CD4-positive, alpha-beta T cell treated with Interleukin-15 for 1 hour (primary cell): Measurements from ENCODE around the gene KLF11.
A peak's percentile ranks its signal among the peaks of the same experiment; 100 is the strongest.

Experiments
- DNase-seq: peaks from one replicate; pipeline ENCODE4 v3.0.0-alpha.2; 2020

KLF11 gene

DNA sequence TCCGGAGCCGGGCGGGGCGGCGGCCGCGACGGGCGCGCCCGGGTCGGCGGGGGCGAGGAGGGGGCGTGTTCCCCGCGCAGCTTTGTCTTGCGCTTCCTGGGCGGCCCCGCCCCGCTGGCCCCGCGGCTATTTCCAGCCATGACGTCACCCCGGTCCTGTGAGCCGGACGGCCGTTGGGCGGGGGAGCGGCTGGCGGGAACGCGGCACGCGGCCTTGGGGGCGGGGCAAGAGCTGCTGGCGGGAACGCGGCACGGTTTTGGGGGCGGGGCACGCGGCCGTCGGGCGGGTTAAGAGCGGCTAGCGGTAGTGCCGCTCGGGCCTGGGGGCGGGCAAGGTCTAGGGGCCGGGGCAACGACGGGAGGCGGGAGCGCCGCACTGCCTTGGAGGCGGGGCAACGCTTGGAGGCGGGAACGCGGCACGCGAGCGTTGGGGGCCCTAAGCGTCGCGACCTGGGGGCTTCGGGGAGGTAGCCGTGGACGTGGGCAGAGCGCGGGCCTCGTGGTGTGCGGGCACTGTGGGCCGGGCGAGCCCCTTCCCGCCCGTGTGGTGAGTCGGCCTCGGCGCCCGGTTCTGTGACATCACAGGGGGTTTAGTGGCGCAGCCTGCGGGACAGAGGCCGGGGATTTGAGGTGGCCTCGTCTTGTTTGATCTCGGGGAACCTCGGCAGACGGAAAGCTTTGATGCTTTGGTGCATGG, 704 bp downstream of the KLF11 start:
- peak; percentile 95 for DNase-seq

DNA sequence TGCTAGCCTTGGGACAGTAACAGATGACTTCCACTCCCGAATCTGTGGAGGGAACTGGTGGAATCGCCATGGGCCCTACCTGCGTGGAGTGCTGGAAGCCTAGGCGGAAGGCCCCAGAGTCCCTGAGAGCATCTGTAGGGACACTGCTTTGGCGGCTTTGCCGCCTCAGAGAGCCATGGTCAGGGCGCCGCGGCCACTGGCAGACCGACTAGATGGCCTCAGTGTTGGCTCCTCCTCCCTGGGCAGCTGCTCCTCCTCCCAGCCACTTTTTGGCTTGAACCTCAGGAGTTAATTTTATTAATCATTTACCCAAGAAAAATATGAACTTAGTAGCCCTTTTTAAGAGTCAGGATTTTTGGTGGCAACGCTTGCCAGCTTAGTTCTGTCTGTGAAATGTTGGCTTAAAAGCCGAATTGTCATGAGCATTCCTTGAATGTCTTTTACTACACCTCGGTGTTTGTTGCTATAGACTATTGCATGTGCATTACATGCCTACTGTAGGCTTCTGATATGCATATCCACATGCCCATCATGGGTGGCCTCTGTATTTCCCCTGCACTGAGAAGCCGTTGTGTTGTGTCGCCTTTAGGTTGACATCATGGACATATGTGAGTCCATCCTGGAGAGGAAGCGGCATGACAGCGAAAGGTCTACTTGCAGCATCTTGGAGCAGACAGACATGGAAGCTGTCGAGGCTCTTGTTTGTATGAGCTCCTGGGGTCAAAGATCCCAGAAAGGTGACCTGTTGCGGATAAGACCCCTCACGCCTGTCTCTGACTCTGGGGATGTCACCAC, 2.4 kb downstream of the KLF11 start:
- no peak for DNase-seq

- no peak for DNase-seq
These were observed 3.6 kb downstream of the KLF11 start for GRCh38 chr2:10046931-10047330.

DNA sequence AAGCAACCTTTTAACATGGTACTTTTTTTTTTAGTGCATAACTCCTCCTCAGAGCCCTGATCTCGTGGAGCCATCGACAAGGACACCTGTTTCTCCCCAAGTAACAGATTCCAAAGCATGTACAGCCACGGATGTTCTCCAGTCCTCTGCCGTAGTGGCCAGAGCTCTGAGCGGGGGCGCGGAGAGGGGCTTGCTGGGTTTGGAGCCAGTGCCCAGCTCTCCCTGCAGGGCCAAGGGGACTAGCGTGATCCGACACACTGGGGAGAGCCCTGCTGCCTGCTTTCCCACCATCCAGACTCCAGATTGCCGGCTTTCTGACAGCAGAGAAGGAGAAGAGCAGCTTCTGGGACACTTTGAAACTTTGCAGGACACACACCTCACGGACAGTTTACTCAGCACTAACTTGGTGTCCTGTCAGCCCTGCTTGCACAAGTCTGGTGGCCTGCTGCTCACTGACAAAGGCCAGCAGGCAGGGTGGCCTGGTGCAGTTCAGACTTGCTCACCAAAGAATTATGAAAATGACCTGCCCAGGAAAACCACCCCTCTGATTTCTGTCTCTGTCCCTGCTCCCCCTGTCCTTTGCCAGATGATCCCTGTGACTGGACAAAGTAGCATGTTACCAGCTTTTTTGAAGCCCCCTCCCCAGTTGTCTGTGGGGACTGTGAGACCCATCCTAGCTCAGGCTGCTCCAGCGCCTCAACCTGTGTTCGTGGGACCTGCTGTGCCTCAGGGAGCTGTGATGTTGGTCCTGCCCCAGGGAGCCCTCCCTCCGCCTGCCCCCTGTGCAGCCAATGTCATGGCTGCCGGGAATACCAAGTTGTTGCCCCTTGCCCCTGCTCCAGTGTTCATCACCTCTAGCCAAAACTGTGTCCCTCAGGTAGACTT, 4.5 kb downstream of the KLF11 start:
- no peak for DNase-seq

DNA sequence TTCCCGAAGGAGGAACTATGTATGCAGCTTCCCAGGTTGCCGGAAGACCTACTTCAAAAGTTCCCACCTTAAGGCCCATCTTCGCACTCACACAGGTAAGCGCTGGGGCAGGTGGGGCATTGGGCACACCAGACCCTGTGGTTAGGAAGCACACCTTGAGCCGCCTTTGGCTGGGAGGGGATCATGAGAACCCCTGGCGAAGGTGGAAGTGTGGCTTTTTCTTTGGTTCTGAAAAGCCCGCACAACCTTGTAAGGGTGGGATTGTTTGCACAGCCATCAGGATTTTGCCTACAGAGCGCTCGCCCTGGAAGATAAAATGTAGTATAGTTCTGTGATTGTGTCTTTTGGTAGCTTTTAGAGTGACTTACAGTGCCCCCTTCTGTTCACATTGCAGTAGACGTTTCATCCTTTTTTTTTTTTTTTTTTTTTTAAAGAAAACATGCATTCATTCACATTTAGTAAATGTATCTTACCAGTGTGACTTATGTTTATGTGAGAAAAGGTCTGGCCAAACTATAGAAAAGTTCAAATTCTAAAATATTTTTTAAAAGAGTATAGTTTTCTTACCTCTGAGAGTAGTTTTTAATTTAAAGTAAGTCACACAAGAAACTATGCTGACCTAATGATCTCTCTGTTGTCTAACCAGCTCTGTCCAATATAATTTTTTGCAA, 5.3 kb downstream of the KLF11 start:
- no peak for DNase-seq

DNA sequence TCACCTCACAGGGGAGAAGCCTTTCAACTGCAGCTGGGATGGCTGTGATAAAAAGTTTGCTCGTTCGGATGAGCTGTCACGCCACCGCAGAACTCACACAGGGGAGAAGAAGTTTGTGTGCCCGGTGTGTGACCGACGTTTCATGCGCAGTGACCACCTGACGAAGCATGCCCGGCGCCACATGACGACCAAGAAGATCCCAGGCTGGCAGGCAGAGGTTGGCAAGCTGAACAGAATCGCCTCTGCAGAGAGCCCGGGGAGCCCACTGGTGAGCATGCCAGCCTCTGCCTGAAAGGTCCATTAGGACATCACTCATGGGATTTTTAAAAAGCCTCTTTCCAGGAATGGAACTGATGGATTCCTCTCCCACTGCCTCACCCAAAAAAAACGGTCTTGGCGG, 8.9 kb downstream of the KLF11 start:
- no peak for DNase-seq

GRCh38 chr2:10053351-10053750, 10.0 kb downstream of the KLF11 start:
- no peak for DNase-seq

- DNase-seq, result no peak
These were observed 11.1 kb downstream of the KLF11 start for GRCh38 chr2:10054424-10054823.

GRCh38 chr2:10054976-10055375, 11.6 kb downstream of the KLF11 start:
- no peak for DNase-seq

- DNase-seq, result no peak
These were observed 13.1 kb downstream of the KLF11 start for GRCh38 chr2:10056439-10056838.

DNA sequence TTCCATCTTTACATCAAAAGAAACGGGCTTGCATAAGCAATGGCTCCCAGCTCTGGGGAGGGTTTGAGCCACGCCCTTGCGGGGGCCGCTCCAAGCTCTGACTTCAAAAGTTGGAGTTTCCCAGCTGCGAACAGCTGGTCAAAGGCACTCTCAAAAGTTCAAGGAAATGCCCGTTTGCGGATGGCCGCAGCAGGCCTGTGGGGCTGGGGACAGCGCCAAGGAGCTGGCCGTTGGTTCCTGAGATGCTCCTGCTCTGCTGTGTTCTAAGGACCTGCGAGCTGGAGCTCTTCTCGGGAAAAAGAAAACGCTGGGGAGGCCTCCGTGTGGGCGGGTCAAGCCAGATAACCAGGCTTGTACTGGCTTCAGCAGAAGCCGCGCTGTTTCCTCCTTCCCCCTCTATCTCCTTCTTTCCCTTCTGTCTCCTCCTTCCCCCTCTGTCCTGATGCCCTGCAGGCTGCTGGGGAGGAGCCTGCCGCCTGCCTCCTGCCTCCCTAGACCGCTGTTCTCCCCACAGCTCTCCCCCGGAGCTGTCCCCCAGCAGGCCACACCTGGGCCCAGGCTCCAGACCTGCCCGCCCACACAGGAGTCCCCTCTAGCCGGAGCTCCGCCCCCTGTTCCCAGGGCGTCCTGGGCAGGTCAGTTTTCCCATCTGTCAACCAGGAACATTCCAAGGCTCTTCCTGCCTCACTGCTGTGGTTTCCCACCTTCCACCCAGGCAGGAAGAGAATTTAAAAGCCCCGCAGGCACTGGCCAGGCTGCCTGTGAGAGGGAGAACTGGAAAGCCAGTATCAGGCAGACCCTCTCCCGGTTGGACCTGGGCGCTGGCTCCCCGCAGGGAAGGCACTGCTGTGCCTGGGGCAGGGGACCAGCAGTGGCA, 14.1 kb downstream of the KLF11 start:
- no peak for DNase-seq

DNA sequence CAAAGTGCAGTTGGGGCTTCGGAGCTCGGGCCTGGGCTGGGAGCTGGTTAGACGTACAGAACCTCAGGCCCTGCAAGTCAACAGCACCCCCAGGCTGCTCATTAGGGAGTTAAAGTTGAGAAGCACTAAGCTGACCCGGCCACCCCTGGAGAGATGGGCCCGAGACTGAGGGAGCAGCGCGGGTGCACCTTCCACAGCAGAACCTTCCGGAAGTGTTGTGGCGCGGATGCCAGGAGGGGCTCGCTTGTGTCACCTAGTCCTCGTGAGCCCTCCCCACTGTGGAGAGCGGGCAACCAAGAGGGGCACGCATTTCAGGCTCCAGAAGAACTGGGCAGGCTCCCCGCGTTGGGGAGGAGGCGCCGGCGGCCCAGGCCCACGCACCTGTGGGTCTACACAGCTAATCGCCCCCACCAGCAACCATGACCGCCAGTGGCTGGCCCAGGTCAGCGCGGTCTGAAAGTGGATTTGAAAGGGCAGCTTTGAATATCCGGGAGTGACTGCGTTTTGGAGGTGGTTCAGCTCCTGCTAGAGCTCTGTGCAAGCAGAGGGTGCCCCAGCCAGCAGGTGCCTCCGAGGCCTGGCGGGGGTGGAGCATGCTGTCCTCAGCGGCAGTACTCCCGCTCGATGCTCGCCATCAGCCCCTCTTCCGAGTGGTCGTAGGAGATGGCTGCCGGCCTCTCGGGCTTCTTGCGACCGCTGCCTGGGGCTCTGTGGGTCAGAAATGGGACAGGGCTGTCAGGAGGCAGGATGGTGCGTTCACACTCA, 15.1 kb downstream of the KLF11 start:
- no peak for DNase-seq

- DNase-seq, result no peak
These were observed 15.6 kb downstream of the KLF11 start for GRCh38 chr2:10059016-10059351.

- DNase-seq, result no peak
These were observed 16.4 kb downstream of the KLF11 start for GRCh38 chr2:10059552-10060335.

GRCh38 chr2:10061221-10061925, 18.0 kb downstream of the KLF11 start:
- no peak for DNase-seq

DNA sequence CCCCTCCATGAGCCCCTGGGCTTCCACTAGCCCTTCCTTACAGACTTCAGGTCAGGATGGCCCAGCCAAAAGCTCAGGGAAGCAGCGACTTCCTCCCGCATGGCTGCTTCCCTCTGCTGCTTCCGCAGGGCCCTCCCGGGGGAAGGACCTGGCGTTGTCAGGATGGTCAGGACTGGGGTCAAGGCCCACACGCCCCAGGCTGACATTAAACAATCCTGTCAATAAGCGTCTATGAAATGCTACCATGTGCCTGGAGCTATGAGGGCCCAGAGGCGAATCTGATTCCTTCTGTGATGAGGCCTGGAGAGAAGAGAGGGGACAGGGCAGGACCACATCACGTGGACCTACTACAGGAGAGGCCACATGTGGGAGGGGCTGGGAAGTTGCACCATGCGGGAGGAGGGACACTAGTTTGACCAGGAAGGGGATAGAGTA, 19.6 kb downstream of the KLF11 start:
- DNase-seq, result no peak

DNA sequence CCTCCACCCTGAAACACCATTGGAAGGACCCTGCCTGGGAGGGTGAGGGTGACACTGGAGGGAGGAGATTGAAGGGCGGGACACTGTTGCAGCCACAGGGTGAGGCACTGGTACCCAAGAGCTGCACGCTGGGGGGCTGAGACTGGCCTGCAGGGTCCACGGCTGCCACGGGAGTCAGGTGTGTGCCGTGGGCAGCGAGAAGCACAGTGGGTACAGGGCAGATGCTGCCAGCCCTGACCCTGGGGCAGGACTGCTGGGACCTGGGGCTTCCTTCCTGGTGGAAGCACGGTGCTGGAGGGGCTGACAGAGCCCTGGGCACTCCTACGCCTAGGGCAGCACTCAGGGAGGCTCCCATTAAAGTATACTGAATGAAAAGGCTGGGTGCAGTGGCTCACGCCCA, 20.2 kb downstream of the KLF11 start:
- DNase-seq, result no peak

DNA sequence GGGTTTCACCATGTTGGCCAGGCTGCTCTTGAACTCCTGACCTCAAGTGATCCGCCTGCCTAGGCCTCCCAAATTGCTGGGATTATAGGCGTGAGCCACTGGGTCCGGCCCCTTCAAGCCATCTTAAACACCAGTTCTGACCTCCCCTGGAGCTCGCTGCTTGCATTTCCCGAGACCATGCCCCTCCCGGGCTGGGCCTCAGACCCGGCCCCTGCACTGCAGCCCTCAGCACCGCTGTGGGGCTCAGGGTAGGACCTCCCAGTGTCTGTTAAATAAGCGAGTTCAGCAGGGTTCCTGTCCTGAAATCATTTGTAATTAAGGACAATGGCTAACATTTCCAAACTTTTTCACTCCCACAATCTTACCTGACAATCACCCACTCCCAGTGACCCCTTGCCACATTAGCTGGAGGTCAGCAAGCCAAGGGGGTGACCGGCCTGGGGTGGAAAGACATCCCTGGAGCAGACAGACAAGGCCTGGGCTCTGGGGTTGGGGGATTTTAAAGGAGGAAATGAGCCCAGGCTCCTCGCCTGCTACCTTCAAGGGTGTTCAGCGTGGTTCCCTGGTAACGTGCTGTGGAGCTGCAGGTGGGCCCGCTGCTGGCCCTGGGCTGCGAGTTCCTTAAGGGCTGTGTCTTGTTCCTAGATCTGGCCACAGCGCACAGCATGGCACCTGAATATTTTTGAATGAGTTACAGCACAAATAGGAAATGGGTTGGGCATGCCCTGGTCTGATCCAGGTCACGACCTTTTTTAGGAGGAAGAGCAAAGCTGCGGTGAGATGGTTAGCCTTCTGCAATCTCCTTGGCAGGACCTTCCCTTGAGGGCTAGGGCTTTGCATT, 21.8 kb downstream of the KLF11 start:
- DNase-seq, result no peak

DNA sequence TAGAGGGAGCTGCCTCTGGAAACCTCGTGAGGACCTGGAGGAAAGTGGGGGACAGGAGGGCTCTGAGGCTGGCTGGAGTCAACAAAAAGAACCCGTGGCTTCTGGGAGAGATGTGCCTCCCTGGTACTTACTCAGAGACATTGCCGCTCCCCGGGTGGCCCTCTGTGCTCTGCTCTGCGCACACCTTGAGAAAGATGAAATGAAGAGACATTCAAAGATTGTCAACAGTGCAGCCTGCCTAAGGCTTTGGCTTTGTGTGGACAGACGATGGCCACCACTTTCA, 22.4 kb downstream of the KLF11 start:
- DNase-seq, result no peak
